HepG2 (cell line): ENCODE results near the gene CSKMT. TPM values are rescaled to one million over a fixed set of nuclear protein-coding genes. Genes with fewer than 3 reads are reported as not detected.
A peak's percentile ranks its signal among the peaks of the same experiment; 100 is the strongest.

ENCODE experiments used
- ATF1 ChIP-seq: IDR thresholded peaks from 2 replicates; pipeline ENCODE4 v1.6.1; 2016; ENCODE audit warnings: mild to moderate bottlenecking, control low read depth
- MEIS2 ChIP-seq: sonication (generic); formaldehyde crosslinking; IDR thresholded peaks from 2 replicates; pipeline ENCODE4 v1.9.0; 2021; ENCODE audit warnings: mild to moderate bottlenecking, missing genetic modification reagents
- NFKB2 ChIP-seq: sonication (generic); formaldehyde crosslinking; IDR thresholded peaks from 2 replicates; pipeline ENCODE4 v1.4.0; 2020; ENCODE audit warnings: missing genetic modification reagents, borderline replicate concordance
- NPAS2 ChIP-seq: sonication (generic); formaldehyde crosslinking; IDR thresholded peaks from 2 replicates; pipeline ENCODE4 v1.8.0; 2022; ENCODE audit warnings: mild to moderate bottlenecking, missing genetic modification reagents, borderline replicate concordance
- PAX8 ChIP-seq: sonication (generic); formaldehyde crosslinking; IDR thresholded peaks from 2 replicates; pipeline ENCODE4 v1.8.0; 2022; ENCODE audit warnings: mild to moderate bottlenecking, missing genetic modification reagents, borderline replicate concordance
- RBM39 ChIP-seq: fragments of 200-400 bp; formaldehyde crosslinking; IDR thresholded peaks from one replicate; pipeline ENCODE4 v1.6.1; 2018; ENCODE audit warnings: antibody characterized with exemption, mild to moderate bottlenecking, low read depth, low read length; ENCODE audit not compliant: poor library complexity, severe bottlenecking
- RFXANK ChIP-seq: IDR thresholded peaks from 2 replicates; pipeline ENCODE4 v1.6.1; 2016
- SNAI1 ChIP-seq: sonication (generic); formaldehyde crosslinking; IDR thresholded peaks from 2 replicates; pipeline ENCODE4 v1.5.0; 2020; ENCODE audit warnings: mild to moderate bottlenecking, missing genetic modification reagents, borderline replicate concordance
- TARDBP ChIP-seq: sonication (generic); formaldehyde crosslinking; IDR thresholded peaks from 2 replicates; pipeline ENCODE4 v1.8.0; 2022; ENCODE audit warnings: mild to moderate bottlenecking, missing genetic modification reagents
- ZFY ChIP-seq: sonication (generic); formaldehyde crosslinking; IDR thresholded peaks from 2 replicates; pipeline ENCODE4 v1.4.0; 2020; ENCODE audit warnings: missing genetic modification reagents
- ZNF12 ChIP-seq: sonication (generic); formaldehyde crosslinking; IDR thresholded peaks from 2 replicates; pipeline ENCODE4 v1.5.0; 2020; ENCODE audit warnings: missing genetic modification reagents
- ZNF17 ChIP-seq: sonication (generic); formaldehyde crosslinking; IDR thresholded peaks from 2 replicates; pipeline ENCODE4 v1.5.0; 2020; ENCODE audit warnings: mild to moderate bottlenecking, missing genetic modification reagents
- ZNF264 ChIP-seq: sonication (generic); formaldehyde crosslinking; IDR thresholded peaks from 2 replicates; pipeline ENCODE4 v1.4.0; 2020; ENCODE audit warnings: missing genetic modification reagents
- ZNF337 ChIP-seq: sonication (generic); formaldehyde crosslinking; IDR thresholded peaks from 2 replicates; pipeline ENCODE4 v1.5.1; 2020; ENCODE audit warnings: missing genetic modification reagents, low read depth, mild to moderate bottlenecking, borderline replicate concordance
- ZNF460 ChIP-seq: sonication (generic); formaldehyde crosslinking; IDR thresholded peaks from 2 replicates; pipeline ENCODE4 v1.5.1; 2020; ENCODE audit warnings: missing genetic modification reagents, mild to moderate bottlenecking, borderline replicate concordance
- ZNF7 ChIP-seq: IDR thresholded peaks from 2 replicates; pipeline ENCODE4 v1.6.1; 2016; ENCODE audit warnings: missing biosample characterization, missing genetic modification reagents
- ZNF776 ChIP-seq: sonication (generic); formaldehyde crosslinking; IDR thresholded peaks from 2 replicates; pipeline ENCODE4 v1.4.0; 2020; ENCODE audit warnings: mild to moderate bottlenecking, missing genetic modification reagents
- ZZZ3 ChIP-seq: sonication (generic); formaldehyde crosslinking; IDR thresholded peaks from 2 replicates; pipeline ENCODE4 v1.4.0; 2020; ENCODE audit warnings: missing genetic modification reagents, mild to moderate bottlenecking, borderline replicate concordance
- polyA plus RNA-seq, 8 experiments: library from polyadenylated mRNA; depleted of rRNA in 3 of 8; stranded (reverse) in 7 of 8; unstranded in 1 of 8; fragments of >200 nt; fragmentation: Illumina TruSeq in 4 of 8; extraction: Trizol in 4 of 8; gene quantifications; 2 replicates each; pipeline versions ENCODE4 v1.2.1 to v1.2.3, GENCODE V29; 2011 to 2016; ENCODE audit warnings: low read depth in 4 of 8, missing spikeins in 1 of 8, mixed read lengths in 1 of 8; ENCODE audit not compliant: insufficient read depth in 1 of 8
- total RNA-seq, 5 experiments: library from RNA; depleted of rRNA; stranded (reverse); fragments of >200 nt; fragmentation: Illumina TruSeq; extraction: Trizol; gene quantifications; 2 replicates each; pipeline ENCODE4 v1.2.3, GENCODE V29; 2016; ENCODE audit warnings: low read depth in 1 of 5
- TF ChIP-seq, protein P1 (sequence below): sonication (generic); formaldehyde crosslinking; IDR thresholded peaks from 2 replicates; pipeline ENCODE4 v1.5.1; 2020; ENCODE audit warnings: missing genetic modification reagents, mild to moderate bottlenecking, borderline replicate concordance
- TF ChIP-seq, protein P2 (sequence below), 2 experiments: sonication (generic) in 1 of 2; formaldehyde crosslinking in 1 of 2; IDR thresholded peaks; 2 replicates each; pipeline versions ENCODE4 v1.6.1 to v1.9.0; 2014 to 2022; ENCODE audit warnings: antibody characterized with exemption in 1 of 2, borderline replicate concordance in 1 of 2, inconsistent platforms in 1 of 2, low read depth in 1 of 2, missing genetic modification reagents in 1 of 2
- TF ChIP-seq, protein P3 (sequence below): sonication (generic); formaldehyde crosslinking; IDR thresholded peaks from 2 replicates; pipeline ENCODE4 v1.8.1; 2023; ENCODE audit warnings: mild to moderate bottlenecking, inconsistent platforms, moderate library complexity, missing genetic modification reagents, borderline replicate concordance
- TF ChIP-seq, protein P4 (sequence below): sonication (generic); formaldehyde crosslinking; IDR thresholded peaks from 2 replicates; pipeline ENCODE4 v1.8.0; 2022; ENCODE audit warnings: low read depth, missing genetic modification reagents

CSKMT gene
- total and polyA plus RNA-seq, 2 of the 13 experiments (the other 11 are each of a cell fraction or from before 2014, with no cell fraction given): 7.6 to 31.8 TPM

DNA sequence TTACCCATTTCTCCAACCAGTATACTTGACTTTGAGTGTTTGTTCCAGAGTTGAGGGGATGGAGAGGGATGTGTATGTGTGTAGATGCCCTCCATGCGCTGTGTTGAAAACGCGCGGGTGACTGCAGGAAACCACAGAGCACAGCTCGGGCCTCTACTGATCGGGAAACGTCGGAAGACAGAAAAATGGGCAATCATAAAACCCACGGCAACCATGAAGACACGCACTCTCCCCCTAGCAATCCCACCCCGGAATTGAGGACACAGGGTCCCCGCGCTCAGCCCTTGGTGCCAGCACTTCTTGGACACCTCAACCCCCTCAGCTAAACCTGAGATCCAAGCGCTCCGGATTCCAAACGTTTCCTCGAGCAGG is 6.1 kb downstream of the CSKMT start (continued):
- TF ChIP-seq RFXANK (CRISPR knock-in tag) (no peak), ZZZ3 (CRISPR knock-in tag) (peak; percentile 13; the same call in 1 of the 2 replicates), RBM39 (no peak), ZNF776 (CRISPR knock-in tag) (no peak), ATF1 (CRISPR knock-in tag) (no peak), ZFY (CRISPR knock-in tag) (no peak; the same call in 1 of the 2 replicates), SNAI1 (0 out of 2 replicates have a peak, but pooled peaks have one; percentile 19), ZNF17 (no peak), NPAS2 (no peak), TARDBP (CRISPR knock-in tag) (no peak), ZNF460 (no peak), PAX8 (no peak), ZNF264 (CRISPR knock-in tag) (no peak), ZNF12 (CRISPR knock-in tag) (0 out of 2 replicates have a peak, but pooled peaks have one; percentile 18), ZNF337 (CRISPR knock-in tag) (no peak), NFKB2 (CRISPR knock-in tag) (no peak), MEIS2 (CRISPR knock-in tag) (peak; percentile 15; the same call in 1 of the 2 replicates), ZNF7 (no peak)
- TF ChIP-seq, protein P1, sequence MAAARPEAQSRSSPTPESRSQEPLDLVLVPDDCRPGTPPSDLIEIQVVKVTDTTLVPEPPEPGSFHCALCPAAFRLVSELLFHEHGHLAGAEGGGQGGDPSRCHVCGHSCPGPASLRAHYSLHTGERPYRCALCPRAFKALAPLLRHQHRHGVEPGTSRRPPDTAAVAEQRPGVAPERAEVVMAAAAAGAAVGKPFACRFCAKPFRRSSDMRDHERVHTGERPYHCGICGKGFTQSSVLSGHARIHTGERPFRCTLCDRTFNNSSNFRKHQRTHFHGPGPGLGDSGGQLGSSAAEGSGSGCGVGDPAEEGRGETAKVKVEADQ (CRISPR knock-in tag): no peak
- TF ChIP-seq, protein P2, sequence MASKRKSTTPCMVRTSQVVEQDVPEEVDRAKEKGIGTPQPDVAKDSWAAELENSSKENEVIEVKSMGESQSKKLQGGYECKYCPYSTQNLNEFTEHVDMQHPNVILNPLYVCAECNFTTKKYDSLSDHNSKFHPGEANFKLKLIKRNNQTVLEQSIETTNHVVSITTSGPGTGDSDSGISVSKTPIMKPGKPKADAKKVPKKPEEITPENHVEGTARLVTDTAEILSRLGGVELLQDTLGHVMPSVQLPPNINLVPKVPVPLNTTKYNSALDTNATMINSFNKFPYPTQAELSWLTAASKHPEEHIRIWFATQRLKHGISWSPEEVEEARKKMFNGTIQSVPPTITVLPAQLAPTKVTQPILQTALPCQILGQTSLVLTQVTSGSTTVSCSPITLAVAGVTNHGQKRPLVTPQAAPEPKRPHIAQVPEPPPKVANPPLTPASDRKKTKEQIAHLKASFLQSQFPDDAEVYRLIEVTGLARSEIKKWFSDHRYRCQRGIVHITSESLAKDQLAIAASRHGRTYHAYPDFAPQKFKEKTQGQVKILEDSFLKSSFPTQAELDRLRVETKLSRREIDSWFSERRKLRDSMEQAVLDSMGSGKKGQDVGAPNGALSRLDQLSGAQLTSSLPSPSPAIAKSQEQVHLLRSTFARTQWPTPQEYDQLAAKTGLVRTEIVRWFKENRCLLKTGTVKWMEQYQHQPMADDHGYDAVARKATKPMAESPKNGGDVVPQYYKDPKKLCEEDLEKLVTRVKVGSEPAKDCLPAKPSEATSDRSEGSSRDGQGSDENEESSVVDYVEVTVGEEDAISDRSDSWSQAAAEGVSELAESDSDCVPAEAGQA (IDR thresholded peaks at IDR 0.05; ENCODE audit: low read depth): peak; percentile 54; the same call in 1 of the 2 replicates
- TF ChIP-seq, protein P2 (CRISPR knock-in tag; IDR thresholded peaks at IDR 0.05; ENCODE audit: borderline replicate concordance): no peak
- TF ChIP-seq, protein P3, sequence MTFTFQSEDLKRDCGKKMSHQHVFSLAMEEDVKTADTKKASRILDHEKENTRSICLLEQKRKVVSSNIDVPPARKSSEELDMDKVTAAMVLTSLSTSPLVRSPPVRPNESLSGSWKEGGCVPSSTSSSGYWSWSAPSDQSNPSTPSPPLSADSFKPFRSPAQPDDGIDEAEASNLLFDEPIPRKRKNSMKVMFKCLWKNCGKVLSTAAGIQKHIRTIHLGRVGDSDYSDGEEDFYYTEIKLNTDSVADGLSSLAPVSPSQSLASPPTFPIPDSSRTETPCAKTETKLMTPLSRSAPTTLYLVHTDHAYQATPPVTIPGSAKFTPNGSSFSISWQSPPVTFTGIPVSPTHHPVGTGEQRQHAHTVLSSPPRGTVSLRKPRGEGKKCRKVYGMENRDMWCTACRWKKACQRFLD (CRISPR knock-in tag): no peak
- TF ChIP-seq, protein P4, sequence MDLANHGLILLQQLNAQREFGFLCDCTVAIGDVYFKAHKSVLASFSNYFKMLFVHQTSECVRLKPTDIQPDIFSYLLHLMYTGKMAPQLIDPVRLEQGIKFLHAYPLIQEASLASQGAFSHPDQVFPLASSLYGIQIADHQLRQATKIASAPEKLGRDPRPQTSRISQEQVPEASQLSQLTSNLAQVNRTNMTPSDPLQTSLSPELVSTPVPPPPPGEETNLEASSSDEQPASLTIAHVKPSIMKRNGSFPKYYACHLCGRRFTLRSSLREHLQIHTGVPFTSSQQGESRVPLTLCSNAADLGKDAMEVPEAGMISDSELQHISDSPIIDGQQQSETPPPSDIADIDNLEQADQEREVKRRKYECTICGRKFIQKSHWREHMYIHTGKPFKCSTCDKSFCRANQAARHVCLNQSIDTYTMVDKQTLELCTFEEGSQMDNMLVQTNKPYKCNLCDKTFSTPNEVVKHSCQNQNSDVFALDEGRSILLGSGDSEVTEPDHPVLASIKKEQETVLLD: no peak
